OCI-LY1 (cell line): ENCODE measurements around the gene SLC35F3.

Source experiments
- EZH2 ChIP-seq: fragments of 200-600 bp; sonication (generic), shearing (Covaris generic); IDR thresholded peaks from 2 replicates; pipeline ENCODE4 v1.8.0; 2017; ENCODE audit warnings: borderline replicate concordance, mixed run types, mild to moderate bottlenecking, antibody characterized with exemption, low read length, moderate library complexity, mixed read lengths
- TF ChIP-seq, protein P1 (sequence below): fragments of 200-600 bp; sonication (generic), shearing (Covaris generic); IDR thresholded peaks from 2 replicates; pipeline ENCODE4 v1.5.1; 2017; ENCODE audit warnings: mild to moderate bottlenecking, antibody characterized with exemption, low read length, moderate library complexity, mixed read lengths

DNA sequence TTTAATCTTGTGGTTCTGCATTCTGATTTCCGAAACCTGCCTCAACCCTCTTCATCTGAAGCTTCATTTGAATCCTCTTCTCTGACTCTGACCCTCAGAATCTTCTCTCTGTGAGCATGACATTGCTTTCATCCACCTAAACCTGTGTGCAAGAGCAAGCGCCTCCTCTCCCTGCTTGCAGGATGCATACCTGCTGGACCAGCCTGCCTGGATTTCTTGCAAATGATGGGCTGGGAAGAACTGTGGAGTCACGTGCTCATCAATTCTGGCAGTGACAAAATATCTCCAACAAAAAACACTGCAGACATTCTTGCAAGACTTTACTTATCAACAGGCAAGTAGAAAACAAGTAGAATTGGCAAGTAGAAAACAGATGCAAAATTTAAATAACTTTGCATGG is 20.8 kb upstream of the SLC35F3 start:
- TF ChIP-seq EZH2 = no peak
- TF ChIP-seq, protein P1, sequence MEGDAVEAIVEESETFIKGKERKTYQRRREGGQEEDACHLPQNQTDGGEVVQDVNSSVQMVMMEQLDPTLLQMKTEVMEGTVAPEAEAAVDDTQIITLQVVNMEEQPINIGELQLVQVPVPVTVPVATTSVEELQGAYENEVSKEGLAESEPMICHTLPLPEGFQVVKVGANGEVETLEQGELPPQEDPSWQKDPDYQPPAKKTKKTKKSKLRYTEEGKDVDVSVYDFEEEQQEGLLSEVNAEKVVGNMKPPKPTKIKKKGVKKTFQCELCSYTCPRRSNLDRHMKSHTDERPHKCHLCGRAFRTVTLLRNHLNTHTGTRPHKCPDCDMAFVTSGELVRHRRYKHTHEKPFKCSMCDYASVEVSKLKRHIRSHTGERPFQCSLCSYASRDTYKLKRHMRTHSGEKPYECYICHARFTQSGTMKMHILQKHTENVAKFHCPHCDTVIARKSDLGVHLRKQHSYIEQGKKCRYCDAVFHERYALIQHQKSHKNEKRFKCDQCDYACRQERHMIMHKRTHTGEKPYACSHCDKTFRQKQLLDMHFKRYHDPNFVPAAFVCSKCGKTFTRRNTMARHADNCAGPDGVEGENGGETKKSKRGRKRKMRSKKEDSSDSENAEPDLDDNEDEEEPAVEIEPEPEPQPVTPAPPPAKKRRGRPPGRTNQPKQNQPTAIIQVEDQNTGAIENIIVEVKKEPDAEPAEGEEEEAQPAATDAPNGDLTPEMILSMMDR = no peak
